Subcutaneous abdominal adipose tissue (tissue), 5 donors: Measurements from ENCODE around the gene GAGE12D.
"Not testable (repeated sequence)": the region's sequence is repeated elsewhere in the genome, so short reads cannot be mapped to it uniquely, and the experiment has no call there.

Source experiments
- H3K27ac ChIP-seq: one replicate; pipeline ENCODE4 v1.7.0; 2013; ENCODE audit warnings: low read depth, mild to moderate bottlenecking, inconsistent platforms, low read length, moderate library complexity
- H3K27me3 ChIP-seq, 5 donors: one replicate each; pipeline ENCODE4 v1.7.0; 2013; ENCODE audit warnings: low read length in 5 of 5, inconsistent platforms in 1 of 5; ENCODE audit not compliant: control insufficient read depth in 5 of 5, insufficient read depth in 4 of 5
- H3K36me3 ChIP-seq, 5 donors: one replicate each; pipeline ENCODE4 v1.7.0; 2013; ENCODE audit warnings: low read length in 5 of 5; ENCODE audit not compliant: control insufficient read depth in 5 of 5, insufficient read depth in 5 of 5
- H3K4me1 ChIP-seq, 5 donors: one replicate each; pipeline ENCODE4 v1.7.0; 2013; ENCODE audit warnings: low read length in 5 of 5, mild to moderate bottlenecking in 3 of 5, moderate library complexity in 1 of 5; ENCODE audit not compliant: control insufficient read depth in 5 of 5, insufficient read depth in 5 of 5
- H3K4me3 ChIP-seq, 5 donors: one replicate each; pipeline ENCODE4 v1.7.0; 2013; ENCODE audit warnings: low read length in 5 of 5, low read depth in 1 of 5
- H3K9ac ChIP-seq, 5 donors: one replicate each; pipeline ENCODE4 v1.7.0; 2013; ENCODE audit warnings: low read length in 5 of 5, mild to moderate bottlenecking in 4 of 5, moderate library complexity in 3 of 5
- H3K9me3 ChIP-seq, 5 donors: one replicate each; pipeline ENCODE4 v1.7.0; 2013; ENCODE audit warnings: low read length in 5 of 5; ENCODE audit not compliant: control insufficient read depth in 5 of 5
- donor health status: healthy.
- donor health status: healthy.
- donor health status: healthy.
- donor health status: healthy.
- donor health status: healthy.

The GAGE12D gene

GRCh38 chrX:49590488-49590887 is 49.0 kb downstream of the GAGE12D start:
- H3K36me3 ChIP-seq, H3K9ac ChIP-seq, H3K27me3 ChIP-seq, H3K27ac ChIP-seq, H3K9me3 ChIP-seq, H3K4me1 ChIP-seq, H3K4me3 ChIP-seq: not testable (repeated sequence)
